B cell (primary cell): ENCODE results near the gene DGCR8. TPM values are rescaled to one million over a fixed set of nuclear protein-coding genes. Genes with fewer than 3 reads are reported as not detected.

ENCODE experiments used
- ATAC-seq: fragments of 200-7000 bp; cut with Tn5 transposase; one replicate; pipeline ENCODE4 v1.10.0; 2021; ENCODE audit warnings: low read depth, mild to moderate bottlenecking, moderate number of reproducible peaks, moderate library complexity
- CTCF ChIA-PET: fragments of 350-600 bp; sonication (Branson Sonifier 250); formaldehyde crosslinking; loops from one replicate; lab custom pipeline; 2021; ENCODE audit warnings: antibody characterized with exemption, inconsistent platforms; lab: Charles Lee
- POLR2A ChIA-PET: fragments of 350-600 bp; sonication (Branson Sonifier 250); formaldehyde crosslinking; loops from one replicate; lab custom pipeline; 2021; ENCODE audit warnings: antibody characterized with exemption; lab: Charles Lee
- DNase-seq: peaks from one replicate; pipeline ENCODE4 v3.0.0; 2013
- H2AFZ ChIP-seq: 2 replicates; pipeline ENCODE4 v1.6.1; 2012; ENCODE audit warnings: mild to moderate bottlenecking, low read depth, low read length; ENCODE audit not compliant: insufficient read depth, poor library complexity, severe bottlenecking
- H3K27ac ChIP-seq, 2 donors: 1 replicate in 1 of 2; 2 replicates in 1 of 2; pipeline ENCODE4 v1.5.1; 2012 to 2013; ENCODE audit warnings: low read length in 2 of 2, mild to moderate bottlenecking in 2 of 2, moderate library complexity in 1 of 2
- H3K27me3 ChIP-seq, 4 experiments: fragments of 200-600 bp in 1 of 4; sonication (generic) in 1 of 4; replicated peaks in 1 of 4; 1 replicate in 2 of 4; 2 replicates in 2 of 4; pipeline versions ENCODE4 v1.6.1 to v1.7.0; 2013 to 2016; ENCODE audit warnings: low read length in 3 of 4, mild to moderate bottlenecking in 2 of 4, mixed read lengths in 1 of 4, moderate library complexity in 1 of 4; ENCODE audit not compliant: insufficient read depth in 4 of 4, control insufficient read depth in 3 of 4; ENCODE audit errors: control extremely low read depth in 1 of 4
- H3K36me3 ChIP-seq, 2 experiments: replicated peaks in 1 of 2; 1 replicate in 1 of 2; 2 replicates in 1 of 2; pipeline versions ENCODE4 v1.6.1 to v1.7.1; 2013; ENCODE audit warnings: low read length in 1 of 2; ENCODE audit not compliant: insufficient read depth in 2 of 2, control insufficient read depth in 1 of 2; ENCODE audit errors: control extremely low read depth in 1 of 2, extremely low read depth in 1 of 2
- H3K4me1 ChIP-seq, 2 donors: fragments of 200-600 bp in 1 of 2; sonication (generic) in 1 of 2; 1 replicate in 1 of 2; 2 replicates in 1 of 2; pipeline versions ENCODE4 v1.5.1 to v1.6.1; 2013 to 2017; ENCODE audit warnings: low read length in 2 of 2; ENCODE audit not compliant: control insufficient read depth in 2 of 2, insufficient read depth in 2 of 2
- H3K4me2 ChIP-seq: replicated peaks from 2 replicates; pipeline ENCODE3; 2012; ENCODE audit warnings: mild to moderate bottlenecking, low read depth, low read length; ENCODE audit not compliant: poor library complexity, severe bottlenecking
- H3K4me3 ChIP-seq, 5 experiments: fragments of 200-600 bp in 1 of 5; sonication (generic) in 1 of 5; 1 replicate in 3 of 5; 2 replicates in 2 of 5; pipeline versions ENCODE4 v1.5.1 to v1.7.0; 2011 to 2016; ENCODE audit warnings: low read length in 4 of 5, mild to moderate bottlenecking in 4 of 5, low read depth in 2 of 5, control low read depth in 1 of 5, moderate library complexity in 1 of 5; ENCODE audit not compliant: insufficient read depth in 1 of 5; ENCODE audit errors: control extremely low read depth in 1 of 5, extremely low read depth in 1 of 5
- H3K79me2 ChIP-seq: fragments of 200-600 bp; sonication (generic); one replicate; pipeline ENCODE4 v1.6.0; 2016; ENCODE audit warnings: low read length; ENCODE audit not compliant: control insufficient read depth, insufficient read depth
- H3K9ac ChIP-seq: fragments of 200-600 bp; sonication (generic); 2 replicates; pipeline ENCODE4 v1.6.1; 2017; ENCODE audit warnings: mild to moderate bottlenecking, low read length, moderate library complexity
- H3K9me3 ChIP-seq, 3 donors: one replicate each; pipeline versions ENCODE4 v1.6.1 to v1.7.1; 2013; ENCODE audit warnings: low read length in 2 of 3; ENCODE audit not compliant: control insufficient read depth in 2 of 3, insufficient read depth in 1 of 3; ENCODE audit errors: control extremely low read depth in 1 of 3
- H4K20me1 ChIP-seq: 2 replicates; pipeline ENCODE4 v1.6.0; 2012; ENCODE audit warnings: mild to moderate bottlenecking, low read length; ENCODE audit not compliant: insufficient read depth, control insufficient read depth, poor library complexity, severe bottlenecking
- H3K27ac Mint-ChIP-seq: one replicate; pipeline ENCODE4 v1.8.0; 2021; ENCODE audit warnings: mixed read lengths
- H3K27me3 Mint-ChIP-seq: one replicate; pipeline ENCODE4 v1.8.0; 2021; ENCODE audit warnings: mixed read lengths
- H3K4me1 Mint-ChIP-seq: one replicate; pipeline ENCODE4 v1.8.0; 2021; ENCODE audit warnings: mixed read lengths
- H3K4me3 Mint-ChIP-seq: one replicate; pipeline ENCODE4 v1.8.0; 2021; ENCODE audit warnings: mixed read lengths
- H3K9me3 Mint-ChIP-seq: one replicate; pipeline ENCODE4 v1.8.0; 2022; ENCODE audit warnings: mixed read lengths; ENCODE audit not compliant: insufficient read depth
- CTCF ChIP-seq: fragments of 200-600 bp; IDR thresholded peaks from one replicate; pipeline ENCODE4 v1.8.0; 2022; ENCODE audit warnings: antibody characterized with exemption, mild to moderate bottlenecking
- EZH2 ChIP-seq: IDR thresholded peaks from 2 replicates; pipeline ENCODE4 v1.6.1; 2012; ENCODE audit warnings: borderline replicate concordance, low read depth, mild to moderate bottlenecking, moderate library complexity, low read length; ENCODE audit not compliant: insufficient read depth, poor library complexity, severe bottlenecking
- WGBS: methylation state at CpG from one replicate; pipeline ENCODE4 v1.1.5; 2013; ENCODE audit warnings: missing lambda C conversion rate; ENCODE audit not compliant: insufficient coverage; 5-methylcytosine and 5-hydroxymethylcytosine counted together
- intact Hi-C: fragments of 100-400 bp; cut with micrococcal nuclease; formaldehyde crosslinking; loops from one replicate; pipeline ENCODE4 v1.10.0; 2022
- polyA plus RNA-seq: library from polyadenylated mRNA; depleted of rRNA; stranded (reverse); fragments of >200 nt; gene quantifications from 2 replicates; pipeline ENCODE4 v1.2.3, GENCODE V29; 2012
- total RNA-seq, 2 donors: library from RNA; stranded (reverse); fragments of 120-200 nt in 1 of 2; gene quantifications; 1 replicate in 1 of 2; 2 replicates in 1 of 2; pipeline versions ENCODE4 v1.2.3 to v1.2.4, GENCODE V29; 2013 to 2022

Gene DGCR8
- total and polyA plus RNA-seq, 2 donors (not counting 1 experiment from before 2014, with no cell fraction given) = 19.6 to 43.2 TPM

- Histone ChIP-seq H3K4me2 (no peak overlapping the region), H4K20me1 (peaks cover 27% of the 10 kb centered on the region), H3K36me3 (peaks cover 0 to 32% of the 10 kb centered on the region in 2 experiments), H3K9ac (no peak overlapping the region), H3K9me3 (peaks cover 0 to 27% (median 9%) of the 10 kb centered on the region in 3 donors), H3K27me3 (no peaks in the 10 kb centered on the region), H3K4me3 (no peak overlapping the region), H3K79me2 (peaks cover 49% of the 10 kb centered on the region), H3K27ac (no peak overlapping the region), H2AFZ (no peak overlapping the region), H3K4me1 (peaks cover 3 to 33% of the 10 kb centered on the region in 2 donors)
- TF ChIP-seq CTCF = no peak
- no peak for TF ChIP-seq EZH2
- DNase-seq = no peak
- CTCF ChIA-PET = interaction anchor here (0.9 to 2.7 kb wide), 5 partner anchors 17 to 70 kb away, joined by 3 to 11 read pairs (median 3); partner anchors contain the start of gene TANGO2
- 97% methylated on average over 5 of the region's 7 CpGs for WGBS
- H3K4me1 Mint-ChIP-seq = peaks cover 45% of the 10 kb centered on the region
- H3K27me3 Mint-ChIP-seq = no peaks in the 10 kb centered on the region
- H3K27ac Mint-ChIP-seq = no peak overlapping the region
- no peak overlapping the region for H3K4me3 Mint-ChIP-seq
- ATAC-seq = no peak
- intact Hi-C loops = loop anchor here (2.0 to 5.0 kb wide), 2 partner anchors 51 to 68 kb away; no protein-coding TSS in a partner anchor
- peaks cover 3% of the 10 kb centered on the region for H3K9me3 Mint-ChIP-seq
- POLR2A ChIA-PET = no interaction called here
Measured at GRCh38 chr22:20038574-20038973, 41.5 kb upstream of the DGCR8 start.

GRCh38 chr22:20039683-20040325 lies 40.2 kb upstream of the DGCR8 start:
- H3K27ac Mint-ChIP-seq = no peak overlapping the region
- ChIA-PET POLR2A (no interaction called here), CTCF (interaction anchor here (2.7 kb wide), 1 partner anchor 26 kb away, joined by 11 read pairs; no protein-coding TSS in a partner anchor)
- no peak for DNase-seq
- Histone ChIP-seq H3K4me2 (no peak overlapping the region), H3K27me3 (no peaks in the 10 kb centered on the region), H3K79me2 (peaks cover 47% of the 10 kb centered on the region), H2AFZ (no peak overlapping the region), H3K9ac (no peak overlapping the region), H3K4me3 (no peak overlapping the region), H4K20me1 (peaks cover 25% of the 10 kb centered on the region), H3K9me3 (peaks cover 0 to 15% (median 0%) of the 10 kb centered on the region in 3 donors), H3K27ac (no peak overlapping the region), H3K4me1 (peaks cover 0 to 24% of the 10 kb centered on the region in 2 donors), H3K36me3 (peaks cover 0 to 39% of the 10 kb centered on the region in 2 experiments)
- no peak overlapping the region for H3K4me3 Mint-ChIP-seq
- 97% methylated on average over 4 of the region's 9 CpGs for WGBS
- intact Hi-C loops = loop anchor here (2.0 to 5.0 kb wide), 2 partner anchors 53 to 69 kb away; no protein-coding TSS in a partner anchor
- no peak for ATAC-seq
- H3K27me3 Mint-ChIP-seq = no peaks in the 10 kb centered on the region
- H3K4me1 Mint-ChIP-seq = peaks cover 33% of the 10 kb centered on the region
- TF ChIP-seq CTCF (no peak), EZH2 (no peak)
- no peaks in the 10 kb centered on the region for H3K9me3 Mint-ChIP-seq
